ENCODE results near the gene RASGRP4.
"Not testable (repeated sequence)": the region's sequence is repeated elsewhere in the genome, so short reads cannot be mapped to it uniquely, and the experiment has no call there.

The RASGRP4 gene

GRCh38 chr19:38412491-38412890, 13.5 kb downstream of the RASGRP4 start:
- no peak for DNase-seq

DNA sequence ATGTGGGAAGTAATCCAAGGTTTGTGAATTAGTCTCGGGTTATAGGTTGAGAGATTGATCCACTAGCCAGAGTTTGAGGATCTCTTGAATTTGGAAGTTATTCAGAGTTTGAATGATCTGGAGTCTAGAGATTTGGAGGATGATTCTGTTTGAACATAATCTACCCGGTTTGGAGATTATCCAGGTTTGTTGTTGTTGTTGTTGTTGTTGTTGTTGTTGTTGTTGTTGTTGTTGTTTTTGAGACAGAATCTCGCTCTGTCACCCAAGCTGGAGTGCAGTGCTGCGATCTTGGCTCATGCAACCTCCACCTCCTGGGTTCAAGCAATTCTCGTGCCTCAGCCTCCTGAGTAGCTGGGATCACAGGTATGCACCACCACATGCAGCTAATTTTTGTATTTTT, 14.1 kb downstream of the RASGRP4 start:
- DNase-seq = not testable (repeated sequence)

DNA sequence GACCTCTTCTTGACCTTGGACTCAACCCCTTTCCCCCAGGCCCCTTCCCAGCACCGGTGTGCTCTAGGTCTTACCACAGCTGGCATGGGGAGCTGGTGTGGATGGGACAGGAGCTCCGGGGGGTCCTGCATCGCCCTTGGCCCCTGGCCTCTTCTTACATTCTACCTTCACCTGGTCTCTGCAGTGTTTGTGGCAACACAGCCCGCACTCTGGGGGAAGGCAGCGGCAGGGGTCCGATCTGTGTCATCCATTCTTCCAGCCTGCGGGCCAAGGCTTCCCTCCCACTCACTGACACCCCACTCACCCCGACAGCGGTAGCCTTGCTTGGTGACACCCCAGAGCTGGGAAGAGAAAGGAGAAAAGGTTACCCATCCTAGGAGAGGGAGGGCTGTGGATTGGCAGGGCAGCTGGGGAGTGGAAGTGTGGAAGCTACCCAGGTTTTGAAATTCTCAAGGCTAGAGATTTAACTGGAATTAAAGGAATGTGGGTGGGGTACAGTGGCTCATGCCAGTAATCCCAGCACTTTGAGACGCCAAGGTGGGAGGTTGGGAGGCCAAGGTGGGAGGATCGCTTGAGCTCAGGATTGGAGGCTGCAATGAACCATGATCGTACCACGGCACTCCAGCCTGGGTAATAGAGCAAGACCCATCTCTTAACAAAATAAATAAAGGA, 14.8 kb downstream of the RASGRP4 start:
- DNase-seq = no peak

- not testable (repeated sequence) for DNase-seq
Observed at GRCh38 chr19:38410407-38410806, 15.6 kb downstream of the RASGRP4 start.

GRCh38 chr19:38409631-38410133, 16.3 kb downstream of the RASGRP4 start:
- DNase-seq = peak; percentile 62

GRCh38 chr19:38405276-38405675, 20.7 kb downstream of the RASGRP4 start:
- DNase-seq = no peak

DNA sequence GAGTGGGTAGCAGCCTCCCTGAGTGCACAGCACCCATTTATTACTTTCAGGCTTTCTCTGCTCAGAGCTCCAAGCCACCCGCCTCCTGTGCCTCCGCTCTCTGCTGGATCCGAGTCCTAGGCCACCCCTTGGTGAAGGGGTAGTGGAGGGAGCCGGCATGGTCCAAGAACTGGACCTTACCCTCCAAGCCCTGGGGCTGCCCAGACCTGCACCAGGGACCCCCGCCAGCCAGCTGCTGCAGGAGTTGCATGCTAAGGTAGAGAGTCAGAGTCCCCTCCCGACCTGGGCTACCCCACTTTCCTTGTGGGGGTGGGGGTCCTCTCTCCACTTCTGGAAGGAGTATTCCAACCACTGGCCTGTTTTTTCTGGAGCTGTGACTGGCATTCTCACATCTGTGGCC, 21.2 kb downstream of the RASGRP4 start:
- DNase-seq = no peak

GRCh38 chr19:38402967-38403674, 22.9 kb downstream of the RASGRP4 start, which contains the start of gene FAM98C:
Gene FAM98C (plus strand): TSS chr19:38403093. CDS start chr19:38403154, 61 bp downstream.
- DNase-seq = peak; percentile 99

GRCh38 chr19:38402623-38402966, 23.4 kb downstream of the RASGRP4 start:
- DNase-seq = no peak

GRCh38 chr19:38401148-38401547, 24.9 kb downstream of the RASGRP4 start:
- no peak for DNase-seq

DNA sequence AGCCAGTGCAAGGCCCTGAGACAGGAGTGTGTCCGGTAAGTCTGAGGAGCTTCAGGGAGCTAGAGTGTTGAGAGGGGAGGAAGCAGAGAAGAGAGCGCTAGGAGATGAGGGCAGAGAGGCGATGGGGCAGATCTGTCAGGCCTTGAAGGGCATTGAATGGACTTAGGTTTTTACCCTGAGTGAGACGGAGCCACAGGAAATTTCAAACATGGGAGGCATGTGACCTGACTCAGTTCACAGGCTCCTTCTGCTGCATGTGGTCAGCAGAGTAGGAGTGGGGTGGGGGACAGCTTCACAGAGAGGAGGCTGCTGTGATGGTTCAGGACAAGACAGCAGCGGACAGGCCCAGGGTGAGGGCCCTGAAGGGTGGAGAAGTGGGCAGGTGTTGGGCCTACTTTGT, 25.7 kb downstream of the RASGRP4 start:
- no peak for DNase-seq

DNA sequence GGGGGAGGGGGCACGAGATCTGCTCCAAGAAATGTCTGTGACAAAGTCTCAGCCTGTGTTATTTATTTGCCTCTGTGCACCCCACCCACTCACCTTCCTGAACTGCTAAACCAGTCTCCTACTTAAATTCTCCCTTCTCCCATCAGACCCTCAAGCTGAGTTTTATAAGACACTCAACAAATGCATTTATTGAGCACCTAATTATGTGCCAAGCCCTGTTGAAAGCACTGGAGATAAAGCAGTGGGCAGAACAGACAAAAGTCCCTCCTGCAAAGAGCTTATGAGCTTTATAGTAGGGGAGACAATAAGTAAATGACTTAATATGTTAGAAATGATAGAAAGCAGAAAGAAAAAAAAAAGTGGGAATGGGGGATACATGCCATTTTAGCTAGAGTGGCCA, 26.5 kb downstream of the RASGRP4 start:
- no peak for DNase-seq

DNA sequence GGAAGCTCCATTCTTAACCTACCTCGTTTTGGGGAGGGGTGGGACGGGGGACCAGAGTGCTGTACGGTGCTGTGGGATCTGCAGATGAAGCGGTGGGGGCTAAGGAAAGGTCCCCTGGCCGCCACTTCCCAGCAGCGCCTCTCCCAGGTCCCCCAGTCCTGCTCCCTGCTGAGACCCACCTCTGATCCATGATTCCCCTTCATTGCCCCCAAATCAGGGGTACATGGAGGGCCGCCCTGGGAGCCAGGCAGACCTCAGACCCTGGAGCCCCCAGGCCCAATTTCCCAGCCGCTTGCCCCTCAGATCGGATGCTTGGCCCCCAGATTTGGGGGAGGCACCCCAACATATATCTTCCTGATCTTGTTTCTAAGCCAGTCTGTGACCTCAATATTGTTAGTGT, 26.9 kb downstream of the RASGRP4 start:
- DNase-seq = no peak

DNA sequence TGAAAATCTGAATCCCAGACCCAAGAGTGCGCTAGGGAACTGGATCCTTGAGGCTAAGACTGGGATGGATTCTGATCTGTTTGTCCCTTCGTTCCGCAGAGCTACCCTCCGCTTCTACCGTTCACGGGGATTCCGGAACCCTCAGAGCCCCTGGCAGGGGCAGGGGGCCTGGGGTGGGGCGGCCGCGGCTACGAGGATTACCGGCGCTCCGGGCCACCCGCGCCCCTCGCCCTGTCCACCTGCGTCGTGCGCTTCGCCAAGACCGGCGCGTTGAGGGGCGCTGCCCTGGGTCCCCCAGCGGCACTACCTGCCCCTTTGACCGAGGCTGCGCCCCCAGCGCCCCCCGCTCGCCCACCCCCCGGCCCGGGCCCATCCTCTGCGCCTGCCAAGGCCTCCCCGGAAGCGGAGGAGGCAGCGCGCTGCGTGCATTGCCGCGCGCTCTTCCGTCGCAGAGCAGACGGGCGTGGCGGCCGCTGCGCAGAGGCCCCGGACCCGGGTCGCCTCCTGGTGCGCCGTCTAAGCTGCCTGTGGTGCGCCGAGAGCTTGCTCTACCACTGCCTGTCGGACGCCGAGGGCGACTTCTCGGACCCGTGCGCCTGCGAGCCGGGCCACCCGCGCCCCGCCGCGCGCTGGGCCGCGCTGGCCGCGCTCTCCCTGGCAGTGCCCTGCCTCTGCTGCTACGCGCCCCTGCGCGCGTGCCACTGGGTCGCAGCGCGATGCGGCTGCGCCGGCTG, 30.5 kb downstream of the RASGRP4 start:
- no peak for DNase-seq

- DNase-seq = no peak
Observed at GRCh38 chr19:38394488-38394887, 31.5 kb downstream of the RASGRP4 start.

DNA sequence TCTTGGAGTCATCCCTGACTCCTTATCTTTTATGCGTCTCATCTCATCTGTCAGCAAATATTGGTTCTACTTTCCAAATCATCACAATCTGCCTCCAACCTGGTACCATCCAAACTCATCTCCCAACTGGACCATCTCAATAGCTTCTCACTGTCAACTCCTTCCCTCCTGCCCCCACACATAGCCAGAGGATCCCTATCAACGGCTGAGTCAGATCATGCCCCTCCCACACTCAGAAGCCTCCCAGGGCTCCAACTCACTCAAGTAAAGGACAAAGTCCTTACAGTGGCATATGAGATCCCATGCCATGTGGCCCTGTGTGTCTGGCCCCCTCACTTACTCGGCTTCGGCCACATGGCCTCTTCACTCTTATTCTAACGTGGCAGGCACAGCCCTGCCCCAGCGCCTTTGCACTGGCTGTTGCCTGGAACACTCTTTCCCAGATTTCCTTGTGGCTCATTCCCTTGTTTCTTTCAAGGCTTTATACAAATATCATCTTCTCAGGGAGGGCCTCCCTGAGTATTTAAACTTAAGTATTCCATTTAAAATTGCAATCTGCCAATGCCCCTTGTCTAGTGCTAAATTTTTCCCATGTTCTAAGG, 33.2 kb downstream of the RASGRP4 start:
- DNase-seq = no peak

- no peak for DNase-seq
Observed at GRCh38 chr19:38391911-38392464, 34.0 kb downstream of the RASGRP4 start.

DNA sequence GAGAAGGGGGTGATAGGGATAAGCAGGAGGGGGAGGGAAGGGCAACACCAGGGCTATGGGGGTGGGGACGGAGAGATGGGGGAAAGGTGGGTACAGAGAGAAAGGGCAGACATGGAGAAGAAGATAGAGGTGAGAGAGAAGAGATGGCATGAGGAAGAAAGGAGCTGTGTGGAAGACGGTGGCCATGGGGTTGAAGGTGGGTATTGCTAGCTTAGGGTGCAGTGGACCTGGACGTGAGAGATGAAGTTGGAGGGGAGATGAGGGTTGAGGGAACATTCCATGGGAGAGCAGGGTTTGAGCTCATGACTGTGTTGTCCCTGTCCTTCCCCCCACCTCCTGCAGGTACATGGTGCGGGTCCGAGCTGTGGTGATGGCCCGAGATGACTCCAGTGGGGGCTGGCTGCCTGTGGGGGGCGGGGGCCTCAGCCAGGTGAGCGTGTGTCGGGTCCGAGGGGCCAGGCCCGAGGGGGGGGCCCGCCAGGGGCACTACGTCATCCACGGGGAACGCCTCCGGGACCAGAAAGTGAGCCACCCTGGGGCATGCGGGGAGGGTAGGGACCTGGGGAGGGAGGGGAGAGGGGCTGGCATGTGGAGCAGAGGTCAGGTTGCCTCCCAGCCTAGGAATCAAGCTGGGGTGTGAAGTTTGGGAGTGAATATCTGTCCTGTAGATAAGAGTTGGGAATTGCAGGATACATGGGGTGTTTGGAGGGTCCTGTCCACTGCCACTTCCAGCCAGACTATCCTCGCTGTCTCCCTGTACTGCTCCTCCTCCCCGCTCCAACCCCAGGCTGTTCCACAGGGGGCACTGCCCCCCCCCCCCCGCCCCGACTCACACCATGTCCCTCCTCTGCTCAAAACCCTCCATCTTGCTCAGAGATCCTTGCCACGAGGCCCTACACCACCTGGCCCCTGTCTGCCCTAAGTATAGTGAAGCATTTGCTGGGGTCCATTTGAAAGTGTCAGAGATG, 35.8 kb downstream of the RASGRP4 start:
- DNase-seq = no peak

GRCh38 chr19:38389101-38389925, 36.7 kb downstream of the RASGRP4 start:
- DNase-seq = no peak

DNA sequence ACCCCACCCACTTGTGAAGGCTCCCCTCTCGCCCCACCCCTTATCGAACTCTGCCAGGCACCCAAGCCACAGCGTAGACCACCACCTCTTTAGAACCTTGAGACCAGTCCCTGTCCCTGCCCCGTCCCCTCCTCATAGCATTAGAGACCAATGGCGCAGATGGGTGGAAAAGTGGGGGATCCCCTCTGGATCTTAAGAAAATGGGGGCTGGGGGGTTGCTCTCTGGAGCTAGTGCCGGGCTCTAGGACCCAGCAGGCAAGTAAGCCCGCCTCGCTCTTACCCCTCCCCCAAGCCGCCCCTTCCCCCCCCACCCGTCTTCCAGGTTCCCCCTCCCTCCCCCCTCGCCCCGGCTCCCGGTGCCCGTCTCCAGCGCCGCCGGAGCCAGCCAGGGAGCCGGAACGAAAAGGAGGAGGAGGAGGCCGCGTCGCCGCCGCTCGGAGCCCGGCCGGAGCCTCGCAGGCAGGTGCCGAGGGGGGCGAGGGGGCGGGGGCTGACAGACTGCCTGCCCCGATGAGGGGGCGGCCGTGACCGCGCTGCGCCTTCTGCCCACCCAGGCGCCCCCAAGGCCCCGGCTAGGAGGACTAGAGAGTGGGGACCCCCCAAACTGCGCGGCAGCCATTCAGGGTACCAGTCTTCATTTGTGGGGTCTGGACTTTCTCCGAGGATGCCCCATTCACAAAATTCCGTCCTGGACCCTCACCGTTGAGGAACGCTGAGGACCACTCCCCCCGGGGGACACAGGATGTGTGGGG, 37.5 kb downstream of the RASGRP4 start, which contains the start of gene SPRED3:
Gene SPRED3 (plus strand): TSS at position 349 of the 752 bp plus-strand sequence. CDS start 1,606 bp downstream, outside the sequence.
- no peak for DNase-seq
